Hepatocyte (in vitro differentiated cells): Measurements from ENCODE around the gene SV2C. TPM values are rescaled to one million over a fixed set of nuclear protein-coding genes. Genes with fewer than 3 reads are reported as not detected.

Experiments used
- DNase-seq: peaks from one replicate; pipeline ENCODE4 v3.0.0-alpha.2; 2016; ENCODE audit warnings: low spot score
- H2AFZ ChIP-seq: fragments of 200-600 bp; sonication (generic); 2 replicates; pipeline ENCODE4 v1.6.0; 2016; ENCODE audit warnings: antibody characterized with exemption, mild to moderate bottlenecking
- H3K27ac ChIP-seq: fragments of 200-600 bp; sonication (generic); 2 replicates; pipeline ENCODE4 v1.5.1; 2016; ENCODE audit warnings: mild to moderate bottlenecking
- H3K27me3 ChIP-seq: fragments of 200-600 bp; sonication (generic); 2 replicates; pipeline ENCODE4 v1.6.1; 2016
- H3K36me3 ChIP-seq: fragments of 200-600 bp; sonication (generic); replicated peaks from 2 replicates; pipeline ENCODE4 v1.5.1; 2016; ENCODE audit warnings: low read depth; ENCODE audit not compliant: insufficient read depth
- H3K4me1 ChIP-seq: fragments of 200-600 bp; sonication (generic); 2 replicates; pipeline ENCODE4 v1.5.1; 2016; ENCODE audit warnings: mild to moderate bottlenecking, moderate library complexity; ENCODE audit not compliant: insufficient read depth
- H3K4me2 ChIP-seq: fragments of 200-600 bp; sonication (generic); 2 replicates; pipeline ENCODE4 v1.6.0; 2016
- H3K4me3 ChIP-seq: fragments of 200-600 bp; sonication (generic); 2 replicates; pipeline ENCODE4 v1.5.1; 2016; ENCODE audit warnings: mild to moderate bottlenecking
- H3K79me2 ChIP-seq: fragments of 200-600 bp; sonication (generic); 2 replicates; pipeline ENCODE4 v1.6.0; 2017; ENCODE audit warnings: mild to moderate bottlenecking
- H3K9me2 ChIP-seq: fragments of 200-600 bp; sonication (generic); replicated peaks from 2 replicates; pipeline ENCODE4 v1.6.0; 2017; ENCODE audit warnings: mild to moderate bottlenecking; ENCODE audit not compliant: insufficient read depth
- H3K9me3 ChIP-seq: fragments of 200-600 bp; sonication (generic); 2 replicates; pipeline ENCODE4 v1.5.1; 2016; ENCODE audit warnings: low read depth, mild to moderate bottlenecking
- H4K20me1 ChIP-seq: fragments of 200-600 bp; sonication (generic); 2 replicates; pipeline ENCODE4 v1.6.0; 2016; ENCODE audit warnings: mild to moderate bottlenecking; ENCODE audit not compliant: insufficient read depth, poor library complexity, severe bottlenecking
- EZH2 ChIP-seq: fragments of 200-600 bp; sonication (generic); IDR thresholded peaks from 2 replicates; pipeline ENCODE4 v1.6.1; 2016; ENCODE audit warnings: antibody characterized with exemption, mild to moderate bottlenecking, borderline replicate concordance
- EZH2phosphoT487 ChIP-seq: fragments of 200-600 bp; sonication (generic); IDR thresholded peaks from one replicate; pipeline ENCODE4 v1.6.1; 2018; ENCODE audit warnings: antibody characterized with exemption, mild to moderate bottlenecking, low read depth, moderate library complexity; ENCODE audit not compliant: unreplicated experiment, severe bottlenecking
- WGBS: methylation state at CpG from one replicate; pipeline ENCODE4 v1.1.6; 2016; ENCODE audit warnings: low lambda C conversion rate; ENCODE audit errors: missing lambda C conversion rate; 5-methylcytosine and 5-hydroxymethylcytosine counted together
- polyA plus RNA-seq: library from polyadenylated mRNA; unstranded; fragments of >200 nt; fragmentation: Nextera tagmentation; extraction: Ambion mirVana; gene quantifications from 2 replicates; pipeline ENCODE4 v1.2.1, GENCODE V29; 2016
- total RNA-seq: library from RNA; depleted of rRNA; stranded (reverse); fragments of >200 nt; gene quantifications from 2 replicates; pipeline ENCODE4 v1.2.3, GENCODE V29; 2014
- TF ChIP-seq, protein P1 (sequence below): fragments of 200-600 bp; sonication (generic); IDR thresholded peaks from 2 replicates; pipeline ENCODE4 v1.5.1; 2016; ENCODE audit warnings: antibody characterized with exemption, mild to moderate bottlenecking; ENCODE audit not compliant: poor library complexity

The SV2C gene
- total and polyA plus RNA-seq, 2 experiments from 2014 or later: under 0.01 to 0.05 TPM

DNA sequence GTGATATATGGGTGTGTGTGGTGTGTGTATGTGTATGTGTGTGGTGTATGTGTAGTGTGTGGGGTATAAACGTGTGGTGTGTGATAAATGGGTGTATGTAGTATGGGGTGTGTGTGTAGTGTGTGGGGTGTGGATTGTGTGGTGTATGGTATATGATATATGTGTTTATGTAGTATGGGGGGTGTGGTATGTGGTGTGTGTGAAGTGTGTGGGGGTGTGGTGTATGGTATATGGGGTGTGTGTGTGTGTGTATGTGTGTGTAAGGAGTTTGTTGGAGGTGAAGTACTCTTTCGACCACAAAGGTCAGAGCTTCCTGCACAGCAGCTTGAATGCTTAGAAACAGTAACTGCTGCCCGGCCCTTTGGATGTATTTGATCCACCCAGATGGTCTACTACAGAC is 174.7 kb downstream of the SV2C start:
- 80% methylated on average over 3 of the region's 3 CpGs for WGBS
- Histone ChIP-seq H3K4me3 (no peak overlapping the region), H2AFZ (no peak overlapping the region), H3K4me2 (no peak overlapping the region), H3K79me2 (no peaks in the 10 kb centered on the region), H3K27ac (no peak overlapping the region), H4K20me1 (no peaks in the 10 kb centered on the region), H3K4me1 (peaks cover 3% of the 10 kb centered on the region), H3K27me3 (no peaks in the 10 kb centered on the region), H3K9me3 (no peaks in the 10 kb centered on the region), H3K36me3 (no peaks in the 10 kb centered on the region), H3K9me2 (no peaks in the 10 kb centered on the region)
- TF ChIP-seq, protein P1, sequence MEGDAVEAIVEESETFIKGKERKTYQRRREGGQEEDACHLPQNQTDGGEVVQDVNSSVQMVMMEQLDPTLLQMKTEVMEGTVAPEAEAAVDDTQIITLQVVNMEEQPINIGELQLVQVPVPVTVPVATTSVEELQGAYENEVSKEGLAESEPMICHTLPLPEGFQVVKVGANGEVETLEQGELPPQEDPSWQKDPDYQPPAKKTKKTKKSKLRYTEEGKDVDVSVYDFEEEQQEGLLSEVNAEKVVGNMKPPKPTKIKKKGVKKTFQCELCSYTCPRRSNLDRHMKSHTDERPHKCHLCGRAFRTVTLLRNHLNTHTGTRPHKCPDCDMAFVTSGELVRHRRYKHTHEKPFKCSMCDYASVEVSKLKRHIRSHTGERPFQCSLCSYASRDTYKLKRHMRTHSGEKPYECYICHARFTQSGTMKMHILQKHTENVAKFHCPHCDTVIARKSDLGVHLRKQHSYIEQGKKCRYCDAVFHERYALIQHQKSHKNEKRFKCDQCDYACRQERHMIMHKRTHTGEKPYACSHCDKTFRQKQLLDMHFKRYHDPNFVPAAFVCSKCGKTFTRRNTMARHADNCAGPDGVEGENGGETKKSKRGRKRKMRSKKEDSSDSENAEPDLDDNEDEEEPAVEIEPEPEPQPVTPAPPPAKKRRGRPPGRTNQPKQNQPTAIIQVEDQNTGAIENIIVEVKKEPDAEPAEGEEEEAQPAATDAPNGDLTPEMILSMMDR: no peak
- TF ChIP-seq EZH2 (no peak), EZH2phosphoT487 (no peak)
- no peak for DNase-seq

DNA sequence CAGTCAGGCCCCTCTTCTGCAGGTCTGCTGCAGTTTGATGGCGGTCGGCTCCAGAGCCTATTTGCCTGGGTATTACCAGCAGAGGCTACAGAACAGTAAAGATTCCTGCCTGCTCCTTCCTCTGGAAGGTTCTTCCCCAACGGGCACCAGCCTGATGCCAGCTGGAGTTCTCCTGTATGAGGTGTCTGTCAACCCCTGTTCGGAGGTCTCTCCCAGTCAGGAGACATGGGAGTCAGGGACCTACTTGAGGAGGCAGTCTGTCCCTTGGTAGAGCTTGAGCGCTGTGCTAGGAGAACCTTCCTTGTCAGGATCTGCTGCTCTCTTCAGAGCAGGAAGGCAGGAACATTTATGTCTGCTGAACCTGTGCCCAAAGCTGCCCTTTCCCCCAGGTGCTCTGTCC is 181.5 kb downstream of the SV2C start:
- 78% methylated on average over 5 of the region's 5 CpGs for WGBS
- no peak overlapping the region for H3K4me3 ChIP-seq
- H2AFZ ChIP-seq: no peak overlapping the region

DNA sequence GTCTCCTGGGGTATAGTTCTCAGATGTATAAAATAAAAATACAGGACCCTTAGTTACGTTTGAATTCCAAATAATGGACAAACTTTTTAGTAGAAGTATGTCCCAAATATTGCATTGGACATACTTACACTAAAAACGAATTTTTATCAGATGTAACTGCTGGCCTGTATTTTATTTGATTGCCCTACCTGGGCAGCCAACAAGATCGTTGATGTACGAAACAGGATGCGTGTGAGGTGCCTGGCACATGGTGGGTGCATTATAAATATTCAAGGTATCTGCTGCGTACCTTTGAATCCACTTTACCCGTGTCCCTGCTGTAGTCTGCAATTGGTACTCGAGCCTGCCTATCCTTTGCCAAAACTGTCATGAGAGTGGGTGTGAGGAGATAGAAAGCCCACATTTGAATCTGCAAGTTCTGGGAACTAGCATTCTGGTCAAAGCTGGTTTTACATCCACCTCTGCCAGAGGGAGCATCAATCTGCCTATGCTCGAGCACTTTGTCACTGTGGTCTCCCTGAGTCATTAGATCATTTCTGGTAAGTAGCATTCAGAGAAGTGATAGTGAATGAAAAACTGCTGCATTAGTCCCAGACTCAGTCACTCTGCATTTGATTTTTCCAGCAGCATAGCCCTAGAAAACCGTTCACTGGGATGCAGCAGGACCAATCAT is 186.2 kb downstream of the SV2C start:
- Histone ChIP-seq H3K27ac (no peak overlapping the region), H3K9me2 (no peaks in the 10 kb centered on the region), H3K4me3 (no peak overlapping the region), H3K36me3 (no peaks in the 10 kb centered on the region), H3K4me2 (no peak overlapping the region), H2AFZ (no peak overlapping the region), H3K79me2 (no peaks in the 10 kb centered on the region), H3K27me3 (no peaks in the 10 kb centered on the region), H4K20me1 (no peaks in the 10 kb centered on the region), H3K9me3 (no peaks in the 10 kb centered on the region), H3K4me1 (no peaks in the 10 kb centered on the region)
- no peak for DNase-seq
- 77% methylated on average over 10 of the region's 10 CpGs for WGBS
- no peak for TF ChIP-seq EZH2
- TF ChIP-seq EZH2phosphoT487: no peak
- TF ChIP-seq, protein P1: no peak

More for the DNA sequence above, 181.5 kb downstream of the SV2C start:
- H3K79me2 ChIP-seq: no peaks in the 10 kb centered on the region
- no peak overlapping the region for H3K4me2 ChIP-seq
- no peaks in the 10 kb centered on the region for H4K20me1 ChIP-seq
- no peak overlapping the region for H3K27ac ChIP-seq
- H3K9me3 ChIP-seq: no peaks in the 10 kb centered on the region
- H3K36me3 ChIP-seq: no peaks in the 10 kb centered on the region
- no peaks in the 10 kb centered on the region for H3K4me1 ChIP-seq
- H3K27me3 ChIP-seq: no peaks in the 10 kb centered on the region
- TF ChIP-seq EZH2 (no peak), EZH2phosphoT487 (no peak)
- TF ChIP-seq, protein P1: no peak
- DNase-seq: no peak
- H3K9me2 ChIP-seq: no peaks in the 10 kb centered on the region
